Fibroblast of mammary gland (primary cell): Measurements from ENCODE around the gene SRPX.

Experiments used
- DNase-seq: peaks from one replicate; pipeline ENCODE4 v3.0.0-alpha.2; 2010; ENCODE audit warnings: low read depth
- H3K4me3 ChIP-seq: 2 replicates; pipeline ENCODE4 v1.5.1; 2011; ENCODE audit warnings: low read depth, mild to moderate bottlenecking, low read length, moderate library complexity; ENCODE audit not compliant: control insufficient read depth
- CTCF ChIP-seq: conservative IDR thresholded peaks from 2 replicates; pipeline ENCODE4 v1.5.1; 2011; ENCODE audit warnings: low read depth, low read length, inconsistent platforms; ENCODE audit not compliant: control insufficient read depth, insufficient read depth

Gene SRPX

GRCh38 chrX:38247051-38247450, 26.4 kb upstream of the SRPX start:
- no peak for TF ChIP-seq CTCF

GRCh38 chrX:38240541-38240940, 19.9 kb upstream of the SRPX start:
- H3K4me3 ChIP-seq: no peak overlapping the region
- TF ChIP-seq CTCF: no peak
- DNase-seq: no peak

More at GRCh38 chrX:38247051-38247450, 26.4 kb upstream of the SRPX start:
- DNase-seq: no peak
- H3K4me3 ChIP-seq: no peak overlapping the region

- peak; percentile 44 for DNase-seq
- no peak overlapping the region for H3K4me3 ChIP-seq
- no peak for TF ChIP-seq CTCF
Observed at GRCh38 chrX:38236901-38237615, 16.4 kb upstream of the SRPX start.

- peak; percentile 96 for DNase-seq
- TF ChIP-seq CTCF: no peak
- no peak overlapping the region for H3K4me3 ChIP-seq
Observed at GRCh38 chrX:38233891-38234667, 13.4 kb upstream of the SRPX start.

GRCh38 chrX:38232079-38232686, 11.5 kb upstream of the SRPX start:
- no peak for TF ChIP-seq CTCF
- DNase-seq: peak; percentile 90
- H3K4me3 ChIP-seq: no peak overlapping the region

- H3K4me3 ChIP-seq: no peak overlapping the region
- peak; percentile 57 for DNase-seq
- no peak for TF ChIP-seq CTCF
Observed at GRCh38 chrX:38225093-38225492, 4.4 kb upstream of the SRPX start.
